GM20000 (cell line): ENCODE data around the gene MAD1L1.

Source experiments
- DNase-seq: peaks from one replicate; pipeline ENCODE4 v3.0.0; 2012; ENCODE audit warnings: low spot score
- CTCF ChIP-seq: IDR thresholded peaks from 2 replicates; pipeline ENCODE4 v1.5.1; 2012; ENCODE audit warnings: mild to moderate bottlenecking, control low read depth; ENCODE audit errors: extremely low read depth, missing control alignments

The MAD1L1 gene

GRCh38 chr7:1948301-1948796 lies 284.4 kb downstream of the MAD1L1 start:
- DNase-seq = no peak
- no peak for TF ChIP-seq CTCF

DNA sequence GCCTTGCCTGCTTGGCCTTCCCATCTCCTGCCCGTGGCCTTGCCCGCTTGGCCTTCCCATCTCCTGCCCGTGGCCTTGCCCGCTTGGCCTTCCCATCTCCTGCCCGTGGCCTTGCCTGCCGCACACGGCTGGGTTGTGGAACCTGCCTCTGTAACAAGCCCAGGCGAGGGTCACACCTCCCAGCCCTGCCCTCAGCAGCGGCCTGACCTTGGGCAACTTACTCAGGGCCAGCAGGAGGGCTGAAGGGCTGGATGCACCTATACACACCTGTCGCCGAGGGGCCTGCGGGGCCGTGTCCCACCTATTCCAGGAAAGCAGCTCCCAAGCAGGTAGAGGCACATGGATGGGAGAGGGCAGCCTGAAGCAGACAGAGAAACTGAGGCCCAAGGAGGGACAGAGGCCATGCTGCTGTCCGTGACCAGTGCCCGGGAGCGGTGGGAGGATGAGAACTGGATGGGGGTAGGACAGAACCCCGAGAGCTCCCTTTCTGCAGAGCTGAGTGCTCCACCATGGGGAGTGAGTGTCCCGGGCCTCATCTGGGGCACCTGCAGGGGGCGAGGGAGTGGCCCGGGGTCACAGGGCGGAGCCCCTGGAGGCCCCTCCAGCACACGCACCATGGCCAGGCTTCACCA lies 285.0 kb downstream of the MAD1L1 start:
- no peak for DNase-seq
- TF ChIP-seq CTCF = no peak

- no peak for TF ChIP-seq CTCF
- DNase-seq = no peak
Measured at GRCh38 chr7:1946773-1947450, 285.8 kb downstream of the MAD1L1 start.

- no peak for TF ChIP-seq CTCF
- DNase-seq = no peak
Measured at GRCh38 chr7:1946025-1946772, 286.5 kb downstream of the MAD1L1 start.

GRCh38 chr7:1945558-1945957 lies 287.2 kb downstream of the MAD1L1 start:
- no peak for TF ChIP-seq CTCF
- no peak for DNase-seq

GRCh38 chr7:1944619-1945210 lies 288.0 kb downstream of the MAD1L1 start:
- no peak for TF ChIP-seq CTCF
- DNase-seq = no peak

GRCh38 chr7:1943933-1944618 lies 288.7 kb downstream of the MAD1L1 start:
- no peak for DNase-seq
- no peak for TF ChIP-seq CTCF
